CD4-positive, alpha-beta T cell treated with Interleukin-6 for 4 hours (primary cell): ENCODE results near the gene PLAAT3.
"Not testable (repeated sequence)": the region's sequence is repeated elsewhere in the genome, so short reads cannot be mapped to it uniquely, and the experiment has no call there.

Experiments used
- DNase-seq: peaks from one replicate; pipeline ENCODE4 v3.0.0-alpha.2; 2020; ENCODE audit warnings: mixed read lengths

The PLAAT3 gene

GRCh38 chr11:63564784-63565350 lies 49.4 kb downstream of the PLAAT3 start:
- no peak for DNase-seq

DNA sequence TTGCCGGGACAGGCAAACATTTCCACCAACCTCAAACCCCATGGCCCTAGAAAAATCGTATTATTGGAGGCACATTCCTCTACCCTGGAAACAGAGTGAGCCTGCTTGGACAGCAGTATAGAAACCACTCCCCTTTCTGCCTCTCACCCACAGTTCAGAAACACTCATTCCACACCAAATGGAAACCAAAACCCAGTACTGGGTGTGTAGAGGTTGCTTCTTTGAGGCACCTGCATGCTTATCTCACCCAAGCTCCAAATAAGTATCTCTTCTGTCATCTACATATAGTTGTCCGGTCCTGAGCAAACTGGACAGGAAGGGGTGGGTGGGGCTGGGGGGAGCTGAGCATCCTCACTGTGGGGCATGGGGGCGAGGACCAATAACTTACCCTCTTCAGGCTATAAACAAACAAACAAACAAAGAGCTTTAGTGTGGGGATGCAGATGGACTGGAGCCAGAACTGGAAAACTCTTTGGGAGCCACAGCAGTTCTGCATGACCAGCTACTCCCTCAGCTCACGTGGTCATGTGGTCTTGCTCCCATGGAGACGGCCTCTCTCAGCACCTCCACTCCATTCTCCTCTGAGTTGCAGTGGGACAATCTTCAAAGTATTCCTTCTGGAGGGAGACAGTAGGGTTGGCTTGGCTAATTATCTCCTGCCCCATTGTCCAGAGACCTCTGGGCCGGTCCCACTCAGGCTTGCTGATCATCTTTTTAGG lies 50.0 kb downstream of the PLAAT3 start:
- no peak for DNase-seq

DNA sequence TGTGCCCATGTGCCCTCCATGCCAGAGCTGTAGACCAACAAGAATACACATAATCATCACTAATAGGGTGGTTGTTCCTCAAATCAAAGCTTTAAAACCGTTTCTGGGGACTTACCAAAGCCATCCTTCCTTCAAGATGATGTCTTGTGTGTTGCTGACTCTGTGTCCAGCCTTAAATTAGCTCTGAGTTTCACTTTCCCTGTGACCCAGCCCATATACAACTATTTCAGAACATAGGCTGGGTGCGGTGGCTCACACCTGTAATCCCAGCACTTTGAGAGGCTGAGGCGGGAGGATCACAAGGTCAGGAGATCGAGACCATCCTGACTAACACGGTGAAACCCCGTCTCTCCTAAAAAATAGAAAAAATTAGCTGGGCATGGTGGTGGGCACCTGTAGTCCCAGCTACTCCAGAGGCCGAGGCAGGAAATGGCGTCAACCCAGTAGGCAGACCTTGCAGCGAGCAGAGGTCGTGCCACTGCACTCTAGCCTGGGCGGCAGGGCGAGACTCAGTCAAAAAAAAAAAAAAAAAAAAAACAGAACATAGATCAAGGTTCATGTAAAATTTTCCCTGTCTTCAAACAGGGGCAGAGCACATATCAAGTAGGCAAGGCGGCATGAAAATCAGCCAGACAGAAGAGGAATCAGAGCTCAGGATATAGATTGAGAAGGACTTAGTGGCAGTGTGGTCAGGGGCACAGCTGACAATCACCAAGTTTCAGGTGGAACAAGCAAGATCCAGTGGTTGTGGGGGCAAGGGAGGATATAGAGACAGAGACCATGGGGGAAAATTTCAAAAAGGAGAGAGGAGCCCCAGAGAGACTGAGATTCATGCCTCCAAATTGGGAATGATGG lies 50.8 kb downstream of the PLAAT3 start, which contains the start of gene PLAAT2:
PLAAT2 (minus strand) TSS at position 179 of the 855 bp plus-strand sequence; CDS start at position 124, 55 bp downstream.
- DNase-seq: no peak

GRCh38 chr11:63560506-63561180 lies 53.6 kb downstream of the PLAAT3 start:
- DNase-seq: peak; percentile 71

GRCh38 chr11:63558459-63559157 lies 55.6 kb downstream of the PLAAT3 start:
- DNase-seq: no peak

DNA sequence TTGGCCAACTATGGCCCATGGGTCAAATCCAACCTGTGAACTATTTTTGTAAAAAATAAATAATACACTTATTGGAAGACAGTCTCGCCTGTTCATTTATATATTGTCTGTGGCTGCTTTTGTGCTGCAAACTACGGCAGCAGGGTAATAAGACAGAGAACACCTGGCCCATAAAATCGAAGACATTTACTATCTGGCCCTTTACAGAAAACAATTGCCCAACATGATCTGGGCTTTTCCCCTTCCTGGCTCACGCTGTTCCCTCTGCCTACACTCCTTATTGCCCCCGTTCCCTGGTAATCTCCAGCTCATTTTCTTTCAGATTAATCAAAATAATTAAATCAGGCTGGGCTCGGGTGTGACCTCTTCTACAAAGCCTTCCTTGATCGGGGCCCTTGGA lies 56.7 kb downstream of the PLAAT3 start:
- DNase-seq: no peak

GRCh38 chr11:63556404-63557013 lies 57.7 kb downstream of the PLAAT3 start:
- DNase-seq: no peak

- no peak for DNase-seq
Observed at GRCh38 chr11:63554877-63555223, 59.4 kb downstream of the PLAAT3 start.

DNA sequence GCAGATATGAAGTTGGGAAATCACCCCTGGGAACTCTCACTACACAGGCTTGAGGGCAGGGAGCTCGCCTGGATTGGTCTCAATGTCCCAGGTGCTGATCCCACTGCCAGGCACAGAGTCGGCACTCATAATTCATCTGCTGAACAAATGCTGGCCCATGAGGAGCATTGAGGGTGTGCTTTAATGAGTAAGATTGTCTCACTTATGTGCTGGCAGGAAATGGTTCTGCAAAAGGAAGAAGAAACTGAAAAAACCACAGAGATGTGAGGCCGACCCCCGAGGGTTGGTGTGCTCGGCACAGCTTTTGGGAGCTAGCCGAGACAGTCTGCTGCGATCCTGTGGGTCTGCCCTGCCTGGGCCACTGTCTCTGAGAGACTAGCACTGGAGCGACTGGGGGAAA lies 60.5 kb downstream of the PLAAT3 start:
- DNase-seq: peak; percentile 75

- DNase-seq: peak; percentile 29
Observed at GRCh38 chr11:63552921-63553320, 61.3 kb downstream of the PLAAT3 start.

DNA sequence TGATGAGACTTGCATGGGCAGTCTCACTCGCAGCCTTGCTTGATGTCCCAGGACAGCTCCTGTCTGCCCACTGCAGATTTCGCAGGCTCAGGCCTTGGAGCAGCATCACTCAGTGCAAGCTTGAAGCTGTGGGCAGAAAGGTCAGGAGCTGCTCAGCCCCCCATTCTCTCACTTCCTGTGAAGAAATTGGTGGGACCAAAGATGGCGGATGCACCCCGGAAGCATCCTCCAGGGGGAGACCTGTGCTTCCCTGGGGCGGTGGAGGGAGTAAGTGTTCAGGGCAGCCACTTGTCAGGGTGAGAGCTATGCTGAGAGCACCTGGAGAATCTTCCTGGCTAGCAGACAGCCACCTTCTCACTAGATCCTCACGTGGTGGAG lies 62.4 kb downstream of the PLAAT3 start:
- peak; percentile 15 for DNase-seq

DNA sequence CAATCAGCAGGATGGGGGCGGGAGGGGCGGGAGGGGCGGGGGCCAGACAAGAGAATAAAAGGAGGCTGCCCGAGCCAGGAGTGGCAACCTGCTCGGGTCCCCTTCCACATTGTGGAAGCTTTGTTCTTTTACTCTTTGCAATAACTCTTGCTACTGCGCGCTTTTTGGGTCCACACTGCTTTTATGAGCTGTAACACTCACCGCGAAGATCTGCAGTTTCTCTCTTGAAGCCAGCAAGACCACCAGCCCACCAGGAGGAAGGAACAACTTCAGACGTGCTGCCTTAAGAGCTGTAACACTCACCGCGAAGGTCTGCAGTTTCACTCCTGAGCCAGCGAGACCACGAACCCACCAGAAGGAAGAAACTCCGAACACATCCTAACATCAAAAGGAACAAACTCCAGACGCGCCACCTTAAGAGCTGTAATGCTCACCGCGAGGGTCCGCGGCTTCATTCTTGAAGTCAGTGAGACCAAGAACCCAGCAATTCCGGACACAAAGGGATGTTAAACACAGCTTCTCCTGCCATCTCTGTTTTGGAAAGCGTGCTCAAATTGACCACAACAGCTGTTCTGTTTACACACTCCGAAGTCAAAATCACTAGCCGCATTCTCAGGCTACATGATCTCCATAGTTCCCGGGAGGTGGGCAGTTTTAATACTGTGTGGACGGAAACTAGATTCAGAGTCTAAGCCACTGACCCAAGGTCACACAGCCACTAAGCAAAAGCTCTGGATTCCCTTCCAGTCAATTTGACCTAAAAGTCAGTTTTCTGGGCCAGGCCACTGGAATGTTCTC lies 62.9 kb downstream of the PLAAT3 start:
- peak; percentile 38 for DNase-seq

DNA sequence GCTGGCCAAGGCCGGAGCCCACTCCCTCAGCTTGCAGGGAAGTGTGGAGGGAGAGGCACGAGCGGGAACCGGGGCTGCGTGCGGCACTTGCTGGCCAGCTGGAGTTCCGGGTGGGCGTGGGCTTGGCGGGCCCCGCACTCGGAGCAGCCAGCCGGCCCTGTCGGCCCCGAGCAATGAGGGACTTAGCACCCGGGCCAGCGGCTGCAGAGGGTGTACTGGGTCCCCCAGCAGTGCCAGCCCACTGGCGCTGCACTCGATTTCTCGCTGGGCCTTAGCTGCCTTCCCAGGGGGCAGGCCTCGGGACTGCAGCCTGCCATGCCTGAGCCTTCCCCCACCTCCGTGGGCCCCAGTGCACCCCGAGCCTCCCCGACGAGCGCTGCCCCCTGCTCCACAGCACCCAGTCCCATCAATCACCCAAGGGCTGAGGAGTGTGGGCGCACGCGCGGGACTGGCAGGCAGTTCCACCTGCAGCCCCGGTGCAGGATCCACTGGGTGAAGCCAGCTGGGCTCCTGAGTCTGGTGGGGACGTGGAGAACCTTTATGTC lies 64.0 kb downstream of the PLAAT3 start:
- DNase-seq: not testable (repeated sequence)

DNA sequence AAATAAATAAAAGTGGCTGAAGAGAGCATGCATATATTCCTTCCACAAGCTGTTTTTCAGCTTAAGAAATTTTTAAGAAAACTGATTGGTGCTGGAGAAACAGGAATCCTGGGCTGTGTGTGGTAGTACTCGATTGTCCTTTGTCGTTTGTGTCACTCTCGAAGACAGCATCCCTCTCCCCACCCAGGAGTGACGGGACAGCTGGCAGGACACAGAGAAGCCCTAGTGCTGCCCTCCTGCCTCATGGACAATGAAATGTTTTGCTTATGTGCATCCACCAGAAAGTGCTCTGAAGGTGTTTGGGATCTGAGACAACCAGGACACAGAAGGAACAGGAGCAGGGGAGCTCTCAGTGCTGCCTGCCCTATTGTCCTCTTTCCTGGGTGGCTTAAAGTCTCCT lies 64.8 kb downstream of the PLAAT3 start:
- no peak for DNase-seq

DNA sequence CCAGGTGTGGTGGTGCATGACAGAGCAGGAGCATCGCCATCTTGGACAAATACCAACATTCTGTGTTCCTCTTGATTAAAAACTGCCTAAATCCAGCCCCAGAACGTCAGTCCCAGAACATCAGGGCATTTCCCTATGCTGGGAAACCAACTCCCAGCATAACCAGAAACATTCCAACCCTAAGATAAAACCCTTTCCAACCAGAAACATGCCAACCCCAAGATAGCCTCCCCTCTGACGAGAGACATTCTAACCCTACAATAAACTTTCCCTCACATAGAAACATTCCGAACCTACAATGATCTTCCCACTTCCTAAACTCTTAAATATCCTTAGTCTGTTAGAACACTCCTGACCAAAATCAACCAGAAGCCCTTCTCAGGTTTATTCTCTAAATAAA lies 66.1 kb downstream of the PLAAT3 start:
- no peak for DNase-seq

DNA sequence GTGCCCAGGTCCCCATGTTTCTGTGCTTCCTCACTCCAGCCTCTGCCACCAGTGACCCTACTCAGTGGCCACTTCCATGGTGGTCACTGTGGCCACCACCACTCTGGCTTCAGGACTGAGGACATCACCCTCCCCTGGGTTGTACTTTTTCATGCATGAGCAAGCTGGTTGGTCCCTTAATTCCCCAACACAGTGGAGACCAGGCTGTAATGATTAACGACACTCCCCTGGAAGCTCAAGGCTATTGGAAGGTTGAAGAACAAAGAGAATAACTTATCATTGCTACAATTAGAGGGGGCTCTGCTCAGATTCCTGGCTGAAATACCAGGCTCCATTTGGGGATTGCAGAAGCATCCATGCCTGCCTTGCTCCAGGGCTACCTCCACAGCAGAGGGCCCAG lies 67.2 kb downstream of the PLAAT3 start:
- DNase-seq: no peak

- DNase-seq: no peak
Observed at GRCh38 chr11:63543711-63544110, 70.5 kb downstream of the PLAAT3 start.

DNA sequence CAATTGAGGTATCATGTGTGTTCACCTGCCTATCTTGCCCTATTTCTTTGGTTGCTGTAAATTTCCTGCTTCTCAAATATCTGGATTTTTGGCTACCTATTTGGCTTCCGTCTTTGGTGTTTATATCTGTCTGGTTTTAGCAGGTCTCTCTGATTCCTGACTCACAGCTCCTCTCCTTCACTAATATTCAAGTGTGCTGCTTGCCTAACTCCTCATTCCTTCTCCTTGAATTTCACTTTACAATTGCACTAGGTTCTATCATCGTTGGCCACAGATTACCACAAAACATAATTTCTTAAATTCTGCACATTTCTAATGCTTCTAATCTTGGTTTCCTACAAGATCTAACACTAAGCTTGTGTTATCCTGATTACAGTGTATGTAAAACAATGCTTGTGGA lies 71.7 kb downstream of the PLAAT3 start:
- not testable (repeated sequence) for DNase-seq

- DNase-seq: peak; percentile 30
Observed at GRCh38 chr11:63537293-63538101, 76.7 kb downstream of the PLAAT3 start.

DNA sequence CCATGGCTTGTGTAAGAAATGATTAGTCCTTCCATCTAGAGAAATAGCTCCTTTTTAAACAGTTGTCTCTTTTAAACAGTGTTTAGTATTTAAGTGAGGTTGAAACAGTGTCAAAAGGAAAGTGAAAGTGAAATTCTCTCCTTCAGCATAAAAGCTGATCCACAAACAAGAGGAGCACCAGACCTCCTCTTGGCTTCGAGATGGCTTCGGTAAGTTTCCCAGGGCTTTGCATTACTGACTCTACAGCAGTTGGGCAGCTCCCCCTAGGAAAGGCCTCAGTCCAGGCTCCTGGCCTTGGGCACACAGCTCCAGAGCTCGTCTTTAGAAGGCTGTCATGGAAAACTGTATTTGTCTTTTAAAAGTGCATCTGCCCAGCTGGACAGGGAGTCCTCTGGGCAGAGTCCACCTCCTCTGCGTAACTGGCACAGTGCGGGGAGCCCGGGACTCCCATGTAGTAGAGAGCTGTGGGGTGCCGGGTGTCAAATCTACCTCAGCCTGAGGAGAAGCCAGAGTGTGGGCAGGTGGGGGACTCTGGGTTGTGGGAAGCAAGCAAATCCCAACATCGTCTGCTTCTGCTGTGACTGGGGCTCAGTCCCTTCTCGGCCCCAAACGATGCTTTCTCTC lies 77.5 kb downstream of the PLAAT3 start, which contains the start of gene PLAAT4:
PLAAT4 (plus strand) TSS at position 140 of the 624 bp plus-strand sequence; CDS start at position 201, 61 bp downstream.
- DNase-seq: peak; percentile 48
